Nephron progenitor cell (in vitro differentiated cells): ENCODE data around the gene CYTH1.

Experiments used
- DNase-seq: peaks from one replicate; pipeline ENCODE4 v3.0.0; 2021
- H3K27ac Mint-ChIP-seq: 2 replicates; pipeline ENCODE4 v1.8.0; 2021; ENCODE audit warnings: mild to moderate bottlenecking, moderate library complexity, mixed read lengths
- H3K27me3 Mint-ChIP-seq: 2 replicates; pipeline ENCODE4 v1.8.0; 2021; ENCODE audit warnings: mild to moderate bottlenecking, low read depth, mixed read lengths; ENCODE audit not compliant: poor library complexity
- H3K36me3 Mint-ChIP-seq: 2 replicates; pipeline ENCODE4 v1.8.0; 2021; ENCODE audit warnings: low read depth, mixed read lengths
- H3K4me1 Mint-ChIP-seq: 2 replicates; pipeline ENCODE4 v1.8.0; 2021; ENCODE audit warnings: mixed read lengths
- H3K4me3 Mint-ChIP-seq: 2 replicates; pipeline ENCODE4 v1.8.0; 2021; ENCODE audit warnings: mild to moderate bottlenecking, moderate library complexity, mixed read lengths
- H3K9me3 Mint-ChIP-seq: 2 replicates; pipeline ENCODE4 v1.8.0; 2021; ENCODE audit warnings: mild to moderate bottlenecking, moderate library complexity, mixed read lengths
- TF ChIP-seq, protein P1 (sequence below): fragments of 200-600 bp; sonication (generic); IDR thresholded peaks from 2 replicates; pipeline ENCODE4 v1.5.0; 2021; ENCODE audit warnings: antibody characterized with exemption

Gene CYTH1, protein sequence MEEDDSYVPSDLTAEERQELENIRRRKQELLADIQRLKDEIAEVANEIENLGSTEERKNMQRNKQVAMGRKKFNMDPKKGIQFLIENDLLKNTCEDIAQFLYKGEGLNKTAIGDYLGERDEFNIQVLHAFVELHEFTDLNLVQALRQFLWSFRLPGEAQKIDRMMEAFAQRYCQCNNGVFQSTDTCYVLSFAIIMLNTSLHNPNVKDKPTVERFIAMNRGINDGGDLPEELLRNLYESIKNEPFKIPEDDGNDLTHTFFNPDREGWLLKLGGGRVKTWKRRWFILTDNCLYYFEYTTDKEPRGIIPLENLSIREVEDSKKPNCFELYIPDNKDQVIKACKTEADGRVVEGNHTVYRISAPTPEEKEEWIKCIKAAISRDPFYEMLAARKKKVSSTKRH

GRCh38 chr17:78781893-78782304 is at the start of gene CYTH1:
TSS of gene CYTH1 (minus strand) at chr17:78782273. CDS start at chr17:78782223, 50 bp downstream.
- peak within 1 kb of the TSS; percentile 22 for H3K27ac Mint-ChIP-seq
- H3K9me3 Mint-ChIP-seq: no peaks in the 10 kb centered on the region
- peaks cover 30% of the 10 kb centered on the region for H3K4me1 Mint-ChIP-seq
- TF ChIP-seq, protein P1, sequence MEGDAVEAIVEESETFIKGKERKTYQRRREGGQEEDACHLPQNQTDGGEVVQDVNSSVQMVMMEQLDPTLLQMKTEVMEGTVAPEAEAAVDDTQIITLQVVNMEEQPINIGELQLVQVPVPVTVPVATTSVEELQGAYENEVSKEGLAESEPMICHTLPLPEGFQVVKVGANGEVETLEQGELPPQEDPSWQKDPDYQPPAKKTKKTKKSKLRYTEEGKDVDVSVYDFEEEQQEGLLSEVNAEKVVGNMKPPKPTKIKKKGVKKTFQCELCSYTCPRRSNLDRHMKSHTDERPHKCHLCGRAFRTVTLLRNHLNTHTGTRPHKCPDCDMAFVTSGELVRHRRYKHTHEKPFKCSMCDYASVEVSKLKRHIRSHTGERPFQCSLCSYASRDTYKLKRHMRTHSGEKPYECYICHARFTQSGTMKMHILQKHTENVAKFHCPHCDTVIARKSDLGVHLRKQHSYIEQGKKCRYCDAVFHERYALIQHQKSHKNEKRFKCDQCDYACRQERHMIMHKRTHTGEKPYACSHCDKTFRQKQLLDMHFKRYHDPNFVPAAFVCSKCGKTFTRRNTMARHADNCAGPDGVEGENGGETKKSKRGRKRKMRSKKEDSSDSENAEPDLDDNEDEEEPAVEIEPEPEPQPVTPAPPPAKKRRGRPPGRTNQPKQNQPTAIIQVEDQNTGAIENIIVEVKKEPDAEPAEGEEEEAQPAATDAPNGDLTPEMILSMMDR: no peak
- no peaks in the 10 kb centered on the region for H3K27me3 Mint-ChIP-seq
- peak within 1 kb of the TSS; percentile 86 for H3K4me3 Mint-ChIP-seq
- H3K36me3 Mint-ChIP-seq: no peaks in the 10 kb centered on the region
- DNase-seq: no peak

- TF ChIP-seq, protein P1: no peak
- peaks cover 71% of the 10 kb centered on the region for H3K36me3 Mint-ChIP-seq
- H3K9me3 Mint-ChIP-seq: no peaks in the 10 kb centered on the region
- H3K27me3 Mint-ChIP-seq: no peaks in the 10 kb centered on the region
- no peak overlapping the region for H3K4me3 Mint-ChIP-seq
- no peak for DNase-seq
- no peak overlapping the region for H3K27ac Mint-ChIP-seq
- H3K4me1 Mint-ChIP-seq: no peaks in the 10 kb centered on the region
Measured at GRCh38 chr17:78829477-78829876, 47.4 kb upstream of the CYTH1 start.

- Mint-ChIP-seq H3K4me3 (no peak overlapping the region), H3K36me3 (peaks cover 73% of the 10 kb centered on the region), H3K9me3 (no peaks in the 10 kb centered on the region), H3K27ac (peak overlapping the region; percentile 25), H3K4me1 (peaks cover 5% of the 10 kb centered on the region), H3K27me3 (no peaks in the 10 kb centered on the region)
- no peak for DNase-seq
- TF ChIP-seq, protein P1: no peak
Measured at GRCh38 chr17:78828470-78829185, 46.6 kb upstream of the CYTH1 start.

- Mint-ChIP-seq H3K4me3 (no peak overlapping the region), H3K36me3 (peaks cover 73% of the 10 kb centered on the region), H3K27me3 (no peaks in the 10 kb centered on the region), H3K27ac (no peak overlapping the region), H3K4me1 (peaks cover 17% of the 10 kb centered on the region), H3K9me3 (no peaks in the 10 kb centered on the region)
- TF ChIP-seq, protein P1: no peak
- no peak for DNase-seq
Measured at GRCh38 chr17:78826836-78827509, 44.9 kb upstream of the CYTH1 start.

DNA sequence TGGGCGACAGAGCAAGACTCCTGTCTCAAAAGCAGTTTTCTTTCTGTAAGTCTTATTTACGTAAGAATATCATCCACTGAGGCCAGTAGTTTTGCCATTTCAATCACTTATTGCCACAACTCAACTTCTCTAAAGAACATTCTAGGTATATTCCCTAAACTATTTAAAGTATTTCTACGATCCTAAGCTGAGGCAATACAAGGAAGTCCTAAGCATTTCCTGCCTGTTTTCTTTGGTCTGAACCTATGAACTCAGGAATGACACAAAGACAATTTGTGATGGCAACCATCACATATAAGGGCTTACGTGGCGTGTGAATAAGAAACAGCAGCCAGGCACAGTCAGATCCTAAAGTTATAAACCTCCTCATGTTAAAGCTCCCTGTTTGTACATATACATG is 44.3 kb upstream of the CYTH1 start:
- H3K4me1 Mint-ChIP-seq: peaks cover 17% of the 10 kb centered on the region
- no peak overlapping the region for H3K4me3 Mint-ChIP-seq
- H3K9me3 Mint-ChIP-seq: no peaks in the 10 kb centered on the region
- no peaks in the 10 kb centered on the region for H3K27me3 Mint-ChIP-seq
- no peak overlapping the region for H3K27ac Mint-ChIP-seq
- DNase-seq: no peak
- TF ChIP-seq, protein P1: no peak
- peaks cover 72% of the 10 kb centered on the region for H3K36me3 Mint-ChIP-seq
